Sciatic nerve (tissue), 2 donors: Measurements from ENCODE around the gene GLCE. TPM values are rescaled to one million over a fixed set of nuclear protein-coding genes. Genes with fewer than 3 reads are reported as not detected.

Experiments used
- ATAC-seq: fragments of 200-7000 bp; cut with Tn5 transposase; one replicate; pipeline ENCODE4 v1.9.1; 2020; ENCODE audit warnings: mild to moderate bottlenecking, moderate library complexity
- DNase-seq: peaks from one replicate; pipeline ENCODE4 v3.0.0-alpha.2; 2020; ENCODE audit warnings: low spot score
- intact Hi-C: fragments of 100-400 bp; cut with DNase I; formaldehyde crosslinking; loops from one replicate; pipeline ENCODE4 v1.14.2; 2022
- total RNA-seq: library from RNA; stranded (reverse); fragmentation: NEBNext Ultra II Directional; extraction: Animal tissue kit (Norgen Biotek cat#: 25700); gene quantifications from one replicate; pipeline ENCODE4 v1.2.1, GENCODE V29; 2021
- donor health status: DM: no; HTN: no; CAD: no.
- donor health status: DM: no; HTN: no; CAD: no.

Gene GLCE
- total RNA-seq, 1 donor from 2014 or later: 16.5 TPM

GRCh38 chr15:69305204-69305931, 144.9 kb downstream of the GLCE start:
- intact Hi-C loops: no loop called here
- ATAC-seq: peak; percentile 81
- no peak for DNase-seq

GRCh38 chr15:69305933-69306568, 145.6 kb downstream of the GLCE start:
- no peak for ATAC-seq
- DNase-seq: no peak
- intact Hi-C loops: no loop called here

- DNase-seq: no peak
- ATAC-seq: no peak
- intact Hi-C loops: no loop called here
Observed at GRCh38 chr15:69307939-69308338, 147.5 kb downstream of the GLCE start.

DNA sequence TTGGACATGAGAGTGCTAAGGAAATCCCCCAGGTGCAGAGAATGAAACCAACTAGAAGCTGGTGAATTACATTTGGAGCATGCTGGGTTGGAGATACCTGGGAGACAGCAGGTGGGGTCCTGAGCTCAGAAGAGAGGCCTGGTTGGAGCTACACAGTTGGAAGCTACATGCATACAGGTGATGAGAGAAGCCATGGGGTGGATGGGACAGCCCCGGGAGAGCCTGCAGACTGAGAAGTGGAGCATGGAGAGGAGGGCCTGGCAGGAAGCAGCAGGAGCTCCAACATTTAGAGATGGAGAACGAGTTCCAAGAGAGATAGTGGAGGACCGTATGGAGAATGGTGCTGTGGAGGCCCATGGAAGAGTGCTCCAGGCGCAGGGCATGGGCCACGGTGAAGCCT, 148.5 kb downstream of the GLCE start:
- intact Hi-C loops: no loop called here
- ATAC-seq (no peak), DNase-seq (no peak)

DNA sequence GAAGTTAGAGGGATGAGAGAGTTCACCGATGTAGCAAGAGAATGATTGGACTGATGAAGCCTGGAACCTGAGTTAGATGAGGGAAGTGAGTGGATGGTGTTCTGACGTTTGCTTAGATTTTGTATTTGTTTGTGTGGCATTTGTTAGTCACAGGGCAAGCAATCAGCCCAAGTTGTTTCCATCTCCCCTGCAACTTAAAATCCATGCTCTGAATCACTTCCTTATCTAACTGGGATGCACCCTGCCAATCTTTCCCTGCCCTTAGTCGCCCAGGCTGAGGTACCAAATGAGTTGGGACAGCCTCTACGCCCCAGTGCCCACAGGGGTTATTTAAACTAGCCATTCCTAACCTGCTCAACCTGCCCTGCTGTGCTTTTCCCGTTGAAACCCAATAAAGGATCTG, 150.9 kb downstream of the GLCE start:
- intact Hi-C loops: no loop called here
- ATAC-seq (no peak), DNase-seq (no peak)

DNA sequence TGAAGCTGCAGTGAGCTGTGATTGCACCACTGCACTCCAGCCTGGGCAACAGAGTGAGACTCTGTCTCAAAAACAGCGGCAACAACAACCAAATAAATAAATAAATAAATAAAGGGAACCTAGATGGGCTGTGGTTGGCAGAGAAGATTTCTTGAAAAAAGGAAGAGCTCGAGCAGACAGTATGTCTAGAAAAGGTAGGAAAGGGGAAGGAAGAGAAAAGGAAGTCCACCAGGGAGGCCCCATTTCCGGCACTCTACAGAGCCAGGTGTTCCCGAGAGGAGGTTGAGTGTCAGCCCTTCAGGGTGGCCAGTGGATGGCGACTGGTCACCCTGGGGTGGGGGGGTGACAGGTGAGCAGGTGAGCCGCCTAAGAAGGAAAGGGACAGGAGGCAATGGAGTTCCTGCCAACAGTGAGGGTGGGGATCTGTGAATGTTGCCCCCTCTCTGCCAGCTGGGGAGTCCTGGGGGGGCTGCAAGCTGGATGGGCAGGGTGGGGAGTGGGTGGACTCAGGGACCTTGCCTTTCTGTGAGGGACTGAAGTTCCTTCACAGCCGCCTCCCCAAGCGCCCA, 153.1 kb downstream of the GLCE start:
- DNase-seq (no peak), ATAC-seq (no peak)
- intact Hi-C loops: no loop called here

DNA sequence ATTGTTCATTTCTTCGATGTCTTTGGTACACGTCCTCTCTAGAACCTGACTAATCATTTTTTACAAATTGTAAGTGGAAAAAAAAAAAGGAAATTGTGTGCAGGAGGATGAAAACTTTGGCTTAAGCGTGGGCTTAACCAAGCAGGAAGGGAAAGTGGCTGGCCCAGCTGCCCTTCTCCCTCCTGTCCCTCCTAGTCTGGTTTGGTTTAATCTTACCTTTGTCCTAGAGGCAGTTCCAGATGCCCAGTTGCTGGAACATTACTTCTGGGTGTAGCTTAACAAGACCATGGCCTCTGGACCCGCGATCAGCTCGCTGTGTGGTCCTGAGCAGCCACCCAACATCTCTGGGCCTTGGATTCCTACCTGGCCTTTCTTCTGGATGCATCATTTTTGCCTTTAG, 153.7 kb downstream of the GLCE start:
- ATAC-seq: no peak
- DNase-seq: no peak
- intact Hi-C loops: no loop called here

GRCh38 chr15:69314736-69315135, 154.3 kb downstream of the GLCE start:
- intact Hi-C loops: no loop called here
- DNase-seq (no peak), ATAC-seq (no peak)

GRCh38 chr15:69315402-69316110, 155.1 kb downstream of the GLCE start:
- intact Hi-C loops: no loop called here
- ATAC-seq (no peak), DNase-seq (no peak)

- intact Hi-C loops: no loop called here
- no peak for DNase-seq
- ATAC-seq: no peak
Observed at GRCh38 chr15:69316291-69316690, 155.9 kb downstream of the GLCE start.

DNA sequence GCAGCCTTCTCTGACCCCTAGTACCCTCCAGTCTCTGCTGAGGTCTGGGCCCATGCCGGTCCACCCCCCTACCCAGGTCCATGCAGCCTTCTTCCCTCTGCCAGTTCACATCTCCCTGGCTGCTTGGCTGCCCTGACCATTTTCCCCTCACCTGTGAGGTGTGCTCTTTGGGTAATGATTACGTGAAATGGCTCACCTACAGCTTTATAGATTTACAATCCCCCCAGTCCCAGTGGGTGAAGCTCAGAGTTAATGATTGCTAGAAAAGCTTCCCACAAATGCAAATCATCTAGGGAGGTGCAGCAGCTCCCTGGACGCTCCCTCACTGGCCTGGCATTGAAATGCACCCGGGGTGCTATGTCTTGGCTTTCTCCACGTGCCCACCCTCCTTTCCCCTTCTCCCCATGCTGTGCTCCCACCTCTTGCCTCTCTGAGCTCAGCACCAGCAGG, 157.0 kb downstream of the GLCE start:
- intact Hi-C loops: no loop called here
- no peak for ATAC-seq
- no peak for DNase-seq

DNA sequence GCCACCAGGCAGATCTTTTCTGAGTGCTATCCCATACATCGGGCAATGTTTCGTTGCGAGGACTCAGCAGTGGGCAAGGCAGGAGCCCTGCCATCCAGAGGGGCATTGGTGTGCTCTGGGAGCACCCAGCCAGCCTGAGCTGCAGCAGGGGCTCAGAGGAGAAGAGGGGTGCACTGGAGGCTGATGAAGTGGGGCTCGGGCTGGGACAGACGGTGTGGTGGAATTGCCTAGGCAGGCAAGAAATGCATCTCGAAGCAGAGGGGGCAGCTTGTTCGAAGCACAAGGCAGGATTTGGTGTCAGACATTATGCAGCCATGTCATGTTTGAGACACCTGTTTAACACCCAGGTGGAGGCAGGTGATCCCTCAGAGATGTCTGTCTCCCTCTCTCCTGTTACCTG, 157.6 kb downstream of the GLCE start:
- DNase-seq (no peak), ATAC-seq (no peak)
- intact Hi-C loops: no loop called here

- intact Hi-C loops: no loop called here
- no peak for ATAC-seq
- DNase-seq: no peak
Observed at GRCh38 chr15:69319384-69320375, 159.2 kb downstream of the GLCE start.

GRCh38 chr15:69320977-69321554, 160.6 kb downstream of the GLCE start:
- intact Hi-C loops: no loop called here
- no peak for ATAC-seq

More at GRCh38 chr15:69320977-69321554, 160.6 kb downstream of the GLCE start:
- DNase-seq: no peak

Other genes with a start within 250 kb of the GLCE start
- 2.0 TPM for gene SPESP1, start 230.1 kb upstream of the GLCE start, total RNA-seq
- gene NOX5, start 145.9 kb upstream of the GLCE start, total RNA-seq: 0.45 TPM
- gene PAQR5, start 138.3 kb downstream of the GLCE start, total RNA-seq: 6.5 TPM